H1 (cell line): ENCODE measurements around the gene PCBP1. TPM values are rescaled to one million over a fixed set of nuclear protein-coding genes. Genes with fewer than 3 reads are reported as not detected.

Experiments
- polyA plus RNA-seq, 7 experiments: library from polyadenylated mRNA; depleted of rRNA in 3 of 7; stranded (reverse) in 5 of 7; unstranded in 2 of 7; fragments of >200 nt in 5 of 7; fragments of 200-250 nt in 2 of 7; gene quantifications; 1 replicate in 5 of 7; 2 replicates in 1 of 7; 4 replicates in 1 of 7; pipeline versions ENCODE4 v1.2.1 to v1.2.3, GENCODE V29; 2011 to 2013; ENCODE audit warnings: missing spikeins in 2 of 7, mixed read lengths in 2 of 7
- small RNA-seq: library from polyadenylated mRNA; stranded (forward); fragments of <200 nt; extraction: miRNeasy Mini kit (QIAGEN cat#:217004); gene quantifications from one replicate; pipeline ENCODE3, GENCODE V24; 2013; ENCODE audit not compliant: insufficient read depth
- total RNA-seq: library from RNA; stranded (reverse); fragmentation: NEBNext Ultra II Directional; extraction: Animal tissue kit (Norgen Biotek cat#: 25700); gene quantifications from 2 replicates; pipeline ENCODE4 v1.2.1, GENCODE V29; 2021

PCBP1 gene
- total and polyA plus RNA-seq, 2 of the 8 experiments (the other 6 are each of a cell fraction or from before 2014, with no cell fraction given), result 279 to 493 TPM

Small RNAs within 50 kb of the gene (small RNA-seq; reads per million reads assigned to genes)
- not detected for gene RN7SL470P

Other genes with a start within 250 kb of the PCBP1 start
- gene SNRNP27, start 193.5 kb upstream of the PCBP1 start, total RNA-seq, result 40.5 and 40.9 TPM in 2 replicates
- gene SNRNP27, start 193.5 kb upstream of the PCBP1 start, polyA plus RNA-seq (2011; rRNA removed), result 10.9 and 11.1 TPM in 2 replicates
- gene MXD1, start 172.4 kb upstream of the PCBP1 start, total RNA-seq, result 2.6 TPM in 2 replicates
- gene MXD1, start 172.4 kb upstream of the PCBP1 start, polyA plus RNA-seq (2011; rRNA removed), result 1.0 and 1.6 TPM in 2 replicates
- 0.86 and 0.95 TPM in 2 replicates for gene ASPRV1, start 125.8 kb upstream of the PCBP1 start, total RNA-seq
- 0.42 and 0.59 TPM in 2 replicates for gene ASPRV1, start 125.8 kb upstream of the PCBP1 start, polyA plus RNA-seq (2011; rRNA removed)
- 9.4 and 10.7 TPM in 2 replicates for gene C2orf42, start 103.5 kb downstream of the PCBP1 start, total RNA-seq
- 3.9 and 4.7 TPM in 2 replicates for gene C2orf42, start 103.5 kb downstream of the PCBP1 start, polyA plus RNA-seq (2011; rRNA removed)
- gene TIA1, start 161.2 kb downstream of the PCBP1 start, total RNA-seq, result 152 and 181 TPM in 2 replicates
- 44.5 and 58.6 TPM in 2 replicates for gene TIA1, start 161.2 kb downstream of the PCBP1 start, polyA plus RNA-seq (2011; rRNA removed)
- 41.9 and 48.5 TPM in 2 replicates for gene PCYOX1, start 170.7 kb downstream of the PCBP1 start, total RNA-seq
- gene PCYOX1, start 170.7 kb downstream of the PCBP1 start, polyA plus RNA-seq (2011; rRNA removed), result 6.6 and 9.1 TPM in 2 replicates
- gene SNRPG, start 206.3 kb downstream of the PCBP1 start, total RNA-seq, result 429 and 466 TPM in 2 replicates
- gene SNRPG, start 206.3 kb downstream of the PCBP1 start, polyA plus RNA-seq (2011; rRNA removed), result 96.0 and 195 TPM in 2 replicates
- gene FAM136A, start 214.6 kb downstream of the PCBP1 start, total RNA-seq, result 118 and 122 TPM in 2 replicates
- 48.9 and 58.2 TPM in 2 replicates for gene FAM136A, start 214.6 kb downstream of the PCBP1 start, polyA plus RNA-seq (2011; rRNA removed)